Measurements from ENCODE around the gene BRSK2. TPM values are rescaled to one million over a fixed set of nuclear protein-coding genes. Genes with fewer than 3 reads are reported as not detected.

BRSK2 gene
- total and polyA plus RNA-seq, 2 donors: 0.14 to 1.1 TPM

- WGBS: 75% methylated on average over 5 of the region's 5 CpGs
- no peaks in the 10 kb centered on the region for H3K4me1 ChIP-seq (ENCODE audit: control insufficient read depth in 2 of 2, insufficient read depth in 2 of 2, low read length in 2 of 2)
- no peak overlapping the region for H3K4me3 ChIP-seq (ENCODE audit: low read length in 2 of 2)
- peaks cover 0 to 4% of the 10 kb centered on the region in 2 donors for H3K27me3 ChIP-seq (ENCODE audit: control insufficient read depth in 2 of 2, insufficient read depth in 1 of 2, low read length in 1 of 2)
- no peak for DNase-seq (ENCODE audit: low read depth in 6 of 9, low spot score in 9 of 9)
- no peak overlapping the region for H3K27ac ChIP-seq (ENCODE audit: low read depth in 1 of 2, low read length in 1 of 2)
- no peaks in the 10 kb centered on the region for H3K9me3 ChIP-seq (ENCODE audit: control insufficient read depth in 2 of 2, insufficient read depth in 1 of 2, low read length in 1 of 2)
- H3K36me3 ChIP-seq (ENCODE audit: control insufficient read depth in 2 of 2, insufficient read depth in 2 of 2, low read length in 1 of 2): no peaks in the 10 kb centered on the region
Observed at GRCh38 chr11:1455763-1456060, 66.0 kb downstream of the BRSK2 start.

DNA sequence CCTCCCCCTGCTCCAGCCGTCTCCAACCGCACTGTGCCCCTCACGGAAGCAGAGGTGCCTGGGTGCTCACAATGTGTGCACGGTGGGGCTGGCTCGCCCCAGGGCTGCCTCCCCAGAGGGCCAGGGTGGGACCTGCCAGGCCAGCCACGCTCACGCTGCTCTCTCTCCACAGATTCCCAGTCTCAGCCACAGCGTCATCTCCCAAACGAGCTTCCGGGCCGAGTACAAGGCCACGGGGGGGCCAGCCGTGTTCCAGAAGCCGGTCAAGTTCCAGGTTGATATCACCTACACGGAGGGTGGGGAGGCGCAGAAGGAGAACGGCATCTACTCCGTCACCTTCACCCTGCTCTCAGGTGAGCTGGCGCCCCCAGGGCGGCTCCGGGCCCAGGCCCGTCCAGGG lies 66.4 kb downstream of the BRSK2 start:
- no peak overlapping the region for H3K27ac ChIP-seq (ENCODE audit: low read depth in 1 of 2, low read length in 1 of 2)
- DNase-seq (ENCODE audit: low read depth in 6 of 9, low spot score in 9 of 9): no peak
- no peaks in the 10 kb centered on the region for H3K9me3 ChIP-seq (ENCODE audit: control insufficient read depth in 2 of 2, insufficient read depth in 1 of 2, low read length in 1 of 2)
- no peaks in the 10 kb centered on the region for H3K4me1 ChIP-seq (ENCODE audit: control insufficient read depth in 2 of 2, insufficient read depth in 2 of 2, low read length in 2 of 2)
- peaks cover 0 to 4% of the 10 kb centered on the region in 2 donors for H3K27me3 ChIP-seq (ENCODE audit: control insufficient read depth in 2 of 2, insufficient read depth in 1 of 2, low read length in 1 of 2)
- no peaks in the 10 kb centered on the region for H3K36me3 ChIP-seq (ENCODE audit: control insufficient read depth in 2 of 2, insufficient read depth in 2 of 2, low read length in 1 of 2)
- WGBS: 95% methylated on average over 22 of the region's 22 CpGs
- H3K4me3 ChIP-seq (ENCODE audit: low read length in 2 of 2): no peak overlapping the region

DNA sequence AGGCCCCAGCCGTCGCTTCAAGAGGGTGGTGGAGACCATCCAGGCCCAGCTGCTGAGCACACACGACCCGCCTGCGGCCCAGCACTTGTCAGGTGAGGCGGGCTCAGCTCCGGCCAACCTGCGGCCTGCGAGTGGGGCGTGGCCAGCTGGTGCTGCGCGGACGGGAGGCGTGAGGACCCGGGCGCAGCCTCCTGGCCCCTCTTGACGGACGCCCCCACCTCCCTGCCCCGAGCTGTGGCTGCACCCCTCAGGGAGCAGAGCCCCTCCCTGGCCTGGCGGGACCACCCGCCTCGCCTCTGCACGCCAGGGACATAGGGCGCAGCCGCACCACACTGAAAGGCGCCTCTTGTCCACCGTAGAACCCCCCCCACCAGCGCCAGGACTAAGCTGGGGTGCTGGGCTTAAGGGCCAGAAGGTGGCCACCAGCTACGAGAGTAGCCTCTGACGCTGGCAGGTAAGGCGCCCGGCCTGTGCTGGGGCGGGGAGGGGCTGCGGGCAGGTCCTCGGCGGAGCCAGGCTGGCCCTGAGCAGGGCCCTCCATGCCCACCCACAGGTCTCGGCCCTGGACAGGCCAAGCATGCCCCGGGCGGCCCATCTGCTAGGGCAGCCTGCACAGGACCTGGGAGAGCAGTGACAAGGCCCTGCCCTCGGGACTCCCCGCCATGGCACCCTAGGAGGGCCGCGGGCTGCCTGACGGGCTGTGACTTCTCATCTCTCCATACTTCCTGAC lies 67.0 kb downstream of the BRSK2 start:
- WGBS: 95% methylated on average over 44 of the region's 44 CpGs

GRCh38 chr11:1457326-1457680 lies 67.6 kb downstream of the BRSK2 start:
- Histone ChIP-seq H3K4me1 (ENCODE audit: control insufficient read depth in 2 of 2, insufficient read depth in 2 of 2, low read length in 2 of 2) (no peaks in the 10 kb centered on the region), H3K27me3 (ENCODE audit: control insufficient read depth in 2 of 2, insufficient read depth in 1 of 2, low read length in 1 of 2) (peaks cover 0 to 4% of the 10 kb centered on the region in 2 donors), H3K9me3 (ENCODE audit: control insufficient read depth in 2 of 2, insufficient read depth in 1 of 2, low read length in 1 of 2) (no peaks in the 10 kb centered on the region), H3K4me3 (ENCODE audit: low read length in 2 of 2) (no peak overlapping the region), H3K36me3 (ENCODE audit: control insufficient read depth in 2 of 2, insufficient read depth in 2 of 2, low read length in 1 of 2) (no peaks in the 10 kb centered on the region), H3K27ac (ENCODE audit: low read depth in 1 of 2, low read length in 1 of 2) (no peak overlapping the region)
- 86% methylated on average over 13 of the region's 13 CpGs for WGBS
- DNase-seq (ENCODE audit: low read depth in 6 of 9, low spot score in 9 of 9): no peak

More for the DNA sequence above, 67.0 kb downstream of the BRSK2 start:
- no peak for DNase-seq (ENCODE audit: low read depth in 6 of 9, low spot score in 9 of 9)
- Histone ChIP-seq H3K4me1 (ENCODE audit: control insufficient read depth in 2 of 2, insufficient read depth in 2 of 2, low read length in 2 of 2) (no peaks in the 10 kb centered on the region), H3K4me3 (ENCODE audit: low read length in 2 of 2) (no peak overlapping the region), H3K27ac (ENCODE audit: low read depth in 1 of 2, low read length in 1 of 2) (no peak overlapping the region), H3K9me3 (ENCODE audit: control insufficient read depth in 2 of 2, insufficient read depth in 1 of 2, low read length in 1 of 2) (no peaks in the 10 kb centered on the region), H3K36me3 (ENCODE audit: control insufficient read depth in 2 of 2, insufficient read depth in 2 of 2, low read length in 1 of 2) (no peaks in the 10 kb centered on the region), H3K27me3 (ENCODE audit: control insufficient read depth in 2 of 2, insufficient read depth in 1 of 2, low read length in 1 of 2) (peaks cover 0 to 4% of the 10 kb centered on the region in 2 donors)

DNA sequence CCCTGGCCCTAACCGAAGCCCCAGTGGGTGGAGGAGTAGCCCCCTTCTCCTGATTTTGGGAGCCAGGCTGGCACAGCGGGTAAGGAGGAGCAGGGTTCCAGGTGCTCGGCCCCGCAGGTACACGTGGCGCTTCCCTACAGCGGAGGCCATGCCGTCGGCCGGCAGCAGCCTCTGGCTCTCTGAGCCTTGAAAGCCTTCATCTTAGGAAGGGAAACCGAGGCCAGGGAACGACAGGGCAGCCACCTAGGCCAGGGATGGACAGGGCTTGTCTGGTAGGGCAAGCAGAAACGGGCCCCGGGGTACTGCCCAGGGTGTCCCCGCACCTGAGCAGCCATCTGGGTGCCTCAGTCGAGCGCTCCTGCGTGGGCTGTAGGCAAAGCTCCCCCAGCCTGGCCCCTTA lies 68.1 kb downstream of the BRSK2 start:
- H3K4me3 ChIP-seq (ENCODE audit: low read length in 2 of 2): no peak overlapping the region
- H3K36me3 ChIP-seq (ENCODE audit: control insufficient read depth in 2 of 2, insufficient read depth in 2 of 2, low read length in 1 of 2): no peaks in the 10 kb centered on the region
- H3K27me3 ChIP-seq (ENCODE audit: control insufficient read depth in 2 of 2, insufficient read depth in 1 of 2, low read length in 1 of 2): peaks cover 0 to 4% of the 10 kb centered on the region in 2 donors
- no peak for DNase-seq (ENCODE audit: low read depth in 6 of 9, low spot score in 9 of 9)
- WGBS: 96% methylated on average over 18 of the region's 18 CpGs
- H3K9me3 ChIP-seq (ENCODE audit: control insufficient read depth in 2 of 2, insufficient read depth in 1 of 2, low read length in 1 of 2): no peaks in the 10 kb centered on the region
- no peaks in the 10 kb centered on the region for H3K4me1 ChIP-seq (ENCODE audit: control insufficient read depth in 2 of 2, insufficient read depth in 2 of 2, low read length in 2 of 2)
- no peak overlapping the region for H3K27ac ChIP-seq (ENCODE audit: low read depth in 1 of 2, low read length in 1 of 2)

GRCh38 chr11:1458340-1459218 lies 68.8 kb downstream of the BRSK2 start:
- WGBS: 73% methylated on average over 18 of the region's 18 CpGs
- no peaks in the 10 kb centered on the region for H3K4me1 ChIP-seq (ENCODE audit: control insufficient read depth in 2 of 2, insufficient read depth in 2 of 2, low read length in 2 of 2)
- H3K4me3 ChIP-seq (ENCODE audit: low read length in 2 of 2): no peak overlapping the region
- H3K36me3 ChIP-seq (ENCODE audit: control insufficient read depth in 2 of 2, insufficient read depth in 2 of 2, low read length in 1 of 2): no peaks in the 10 kb centered on the region
- peak in 1 of 9 donors; percentile 10 for DNase-seq (ENCODE audit: low read depth in 6 of 9, low spot score in 9 of 9)
- H3K27ac ChIP-seq (ENCODE audit: low read depth in 1 of 2, low read length in 1 of 2): no peak overlapping the region
- H3K9me3 ChIP-seq (ENCODE audit: control insufficient read depth in 2 of 2, insufficient read depth in 1 of 2, low read length in 1 of 2): peaks cover 0 to 2% of the 10 kb centered on the region in 2 donors
- H3K27me3 ChIP-seq (ENCODE audit: control insufficient read depth in 2 of 2, insufficient read depth in 1 of 2, low read length in 1 of 2): peaks cover 0 to 4% of the 10 kb centered on the region in 2 donors

DNA sequence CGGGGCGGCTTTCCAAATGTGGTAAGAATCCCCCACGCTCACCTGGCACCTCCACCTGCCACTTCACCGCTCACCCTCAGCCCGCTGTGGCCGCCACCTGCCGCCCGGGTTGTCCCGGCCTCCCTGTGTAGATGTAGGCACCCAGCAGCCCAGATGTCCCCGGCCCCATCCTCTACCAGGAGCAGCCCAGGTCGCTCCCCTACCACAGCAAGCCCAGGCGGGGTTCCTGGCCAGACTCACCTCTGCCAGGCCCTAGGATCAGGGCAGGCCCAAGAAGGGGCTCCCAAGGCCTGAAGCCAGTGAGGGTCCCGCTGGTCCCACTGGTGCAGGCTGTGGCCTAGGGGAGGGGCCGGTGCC lies 69.5 kb downstream of the BRSK2 start:
- 87% methylated on average over 14 of the region's 14 CpGs for WGBS
- no peaks in the 10 kb centered on the region for H3K36me3 ChIP-seq (ENCODE audit: control insufficient read depth in 2 of 2, insufficient read depth in 2 of 2, low read length in 1 of 2)
- no peak overlapping the region for H3K4me3 ChIP-seq (ENCODE audit: low read length in 2 of 2)
- no peak overlapping the region for H3K27ac ChIP-seq (ENCODE audit: low read depth in 1 of 2, low read length in 1 of 2)
- DNase-seq (ENCODE audit: low read depth in 6 of 9, low spot score in 9 of 9): no peak
- no peaks in the 10 kb centered on the region for H3K27me3 ChIP-seq (ENCODE audit: control insufficient read depth in 2 of 2, insufficient read depth in 1 of 2, low read length in 1 of 2)
- H3K4me1 ChIP-seq (ENCODE audit: control insufficient read depth in 2 of 2, insufficient read depth in 2 of 2, low read length in 2 of 2): no peaks in the 10 kb centered on the region
- H3K9me3 ChIP-seq (ENCODE audit: control insufficient read depth in 2 of 2, insufficient read depth in 1 of 2, low read length in 1 of 2): peaks cover under 1 to 9% of the 10 kb centered on the region in 2 donors

DNA sequence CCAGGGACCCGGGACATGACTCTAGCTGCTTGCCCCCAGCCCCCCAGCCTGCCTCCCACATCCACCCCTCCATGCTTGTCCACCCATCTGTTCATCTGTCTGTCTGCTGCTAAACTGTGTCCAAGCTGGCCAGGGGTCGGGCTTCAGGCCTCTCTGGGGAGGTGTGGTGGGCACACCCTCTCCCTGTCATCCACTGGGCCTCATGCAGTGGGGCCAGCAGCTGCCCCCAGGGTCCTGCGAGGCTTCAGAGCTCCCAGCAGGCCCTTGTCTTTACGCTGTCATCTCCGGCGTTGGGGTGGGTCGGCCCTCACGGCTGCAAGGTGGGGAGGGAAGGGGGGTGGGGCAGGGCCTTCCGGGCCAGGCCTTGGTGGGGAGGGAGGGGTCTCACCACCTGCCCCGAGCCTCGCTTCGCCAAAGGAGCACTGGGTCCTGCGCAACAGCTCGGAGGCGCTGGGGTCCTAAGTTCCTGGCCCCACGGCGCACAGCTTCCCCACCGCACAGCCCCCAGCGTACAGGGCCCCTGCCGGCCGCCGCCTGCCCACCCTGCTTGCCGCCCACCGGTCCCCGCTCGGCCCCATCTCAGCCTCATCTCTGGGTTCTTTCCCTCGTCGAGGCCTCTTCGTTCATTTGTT lies 70.1 kb downstream of the BRSK2 start:
- Histone ChIP-seq H3K36me3 (ENCODE audit: control insufficient read depth in 2 of 2, insufficient read depth in 2 of 2, low read length in 1 of 2) (no peaks in the 10 kb centered on the region), H3K27ac (ENCODE audit: low read depth in 1 of 2, low read length in 1 of 2) (no peak overlapping the region), H3K27me3 (ENCODE audit: control insufficient read depth in 2 of 2, insufficient read depth in 1 of 2, low read length in 1 of 2) (no peaks in the 10 kb centered on the region), H3K4me1 (ENCODE audit: control insufficient read depth in 2 of 2, insufficient read depth in 2 of 2, low read length in 2 of 2) (no peaks in the 10 kb centered on the region), H3K4me3 (ENCODE audit: low read length in 2 of 2) (no peak overlapping the region), H3K9me3 (ENCODE audit: control insufficient read depth in 2 of 2, insufficient read depth in 1 of 2, low read length in 1 of 2) (peaks cover 2 to 16% of the 10 kb centered on the region in 2 donors)
- no peak for DNase-seq (ENCODE audit: low read depth in 6 of 9, low spot score in 9 of 9)
- WGBS: 84% methylated on average over 29 of the region's 29 CpGs

- H3K36me3 ChIP-seq (ENCODE audit: control insufficient read depth in 2 of 2, insufficient read depth in 2 of 2, low read length in 1 of 2): peaks cover 0 to 4% of the 10 kb centered on the region in 2 donors
- no peak overlapping the region for H3K27ac ChIP-seq (ENCODE audit: low read depth in 1 of 2, low read length in 1 of 2)
- H3K4me1 ChIP-seq (ENCODE audit: control insufficient read depth in 2 of 2, insufficient read depth in 2 of 2, low read length in 2 of 2): no peaks in the 10 kb centered on the region
- no peak overlapping the region for H3K4me3 ChIP-seq (ENCODE audit: low read length in 2 of 2)
- no peaks in the 10 kb centered on the region for H3K27me3 ChIP-seq (ENCODE audit: control insufficient read depth in 2 of 2, insufficient read depth in 1 of 2, low read length in 1 of 2)
- WGBS: 95% methylated on average over 44 of the region's 44 CpGs
- DNase-seq (ENCODE audit: low read depth in 6 of 9, low spot score in 9 of 9): no peak
- peaks cover 2 to 16% of the 10 kb centered on the region in 2 donors for H3K9me3 ChIP-seq (ENCODE audit: control insufficient read depth in 2 of 2, insufficient read depth in 1 of 2, low read length in 1 of 2)
Observed at GRCh38 chr11:1460396-1460985, 70.8 kb downstream of the BRSK2 start.
